Neural cell (in vitro differentiated cells): ENCODE data around the gene MCOLN1.

Experiments
- EP300 ChIP-seq: fragments of 450-650 bp; conservative IDR thresholded peaks from 2 replicates; pipeline ENCODE4 v1.6.1; 2014; ENCODE audit warnings: antibody characterized with exemption, mild to moderate bottlenecking, moderate library complexity; ENCODE audit not compliant: poor library complexity, severe bottlenecking
- EZH2 ChIP-seq: fragments of 200-600, 300-800 bp; shearing (Covaris generic), sonication (generic); IDR thresholded peaks from 2 replicates; pipeline ENCODE4 v1.6.1; 2014; ENCODE audit warnings: antibody characterized with exemption, low read length, borderline replicate concordance, mild to moderate bottlenecking; ENCODE audit not compliant: insufficient read depth, poor library complexity, severe bottlenecking
- MXI1 ChIP-seq: fragments of 450-650 bp; conservative IDR thresholded peaks from 2 replicates; pipeline ENCODE4 v1.6.1; 2014; ENCODE audit warnings: antibody characterized with exemption, mild to moderate bottlenecking; ENCODE audit not compliant: poor library complexity, severe bottlenecking
- RAD21 ChIP-seq: fragments of 450-650 bp; conservative IDR thresholded peaks from 2 replicates; pipeline ENCODE4 v1.6.1; 2014; ENCODE audit warnings: antibody characterized with exemption, mild to moderate bottlenecking, moderate library complexity
- SMC3 ChIP-seq: fragments of 450-650 bp; conservative IDR thresholded peaks from 2 replicates; pipeline ENCODE4 v1.6.1; 2014; ENCODE audit warnings: antibody characterized with exemption, mild to moderate bottlenecking, moderate library complexity; ENCODE audit not compliant: poor library complexity
- TF ChIP-seq, protein P1 (sequence below): fragments of 450-650 bp; IDR thresholded peaks from 2 replicates; pipeline ENCODE4 v1.5.1; 2014; ENCODE audit warnings: antibody characterized with exemption, mild to moderate bottlenecking, moderate library complexity; ENCODE audit not compliant: poor library complexity, severe bottlenecking
- TF ChIP-seq, protein P2 (sequence below): IDR thresholded peaks from 2 replicates; pipeline ENCODE4 v1.6.1; 2012; ENCODE audit warnings: borderline replicate concordance

DNA sequence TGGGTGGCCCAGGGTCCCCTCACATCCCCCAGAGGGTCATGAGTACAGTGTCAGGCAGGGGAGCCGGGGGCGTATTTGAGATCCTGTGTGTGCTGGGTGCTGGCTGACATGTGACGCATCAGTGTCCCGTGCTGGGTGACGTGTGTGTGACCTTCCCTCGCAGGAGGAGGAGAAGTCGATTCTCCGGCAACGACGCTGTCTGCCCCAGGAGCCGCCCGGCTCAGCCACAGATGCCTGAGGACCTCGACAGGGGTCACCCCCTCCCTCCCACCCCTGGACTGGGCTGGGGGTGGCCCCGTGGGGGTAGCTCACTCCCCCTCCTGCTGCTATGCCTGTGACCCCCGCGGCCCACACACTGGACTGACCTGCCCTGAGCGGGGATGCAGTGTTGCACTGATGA, 38.9 kb downstream of the MCOLN1 start:
- TF ChIP-seq, protein P1, sequence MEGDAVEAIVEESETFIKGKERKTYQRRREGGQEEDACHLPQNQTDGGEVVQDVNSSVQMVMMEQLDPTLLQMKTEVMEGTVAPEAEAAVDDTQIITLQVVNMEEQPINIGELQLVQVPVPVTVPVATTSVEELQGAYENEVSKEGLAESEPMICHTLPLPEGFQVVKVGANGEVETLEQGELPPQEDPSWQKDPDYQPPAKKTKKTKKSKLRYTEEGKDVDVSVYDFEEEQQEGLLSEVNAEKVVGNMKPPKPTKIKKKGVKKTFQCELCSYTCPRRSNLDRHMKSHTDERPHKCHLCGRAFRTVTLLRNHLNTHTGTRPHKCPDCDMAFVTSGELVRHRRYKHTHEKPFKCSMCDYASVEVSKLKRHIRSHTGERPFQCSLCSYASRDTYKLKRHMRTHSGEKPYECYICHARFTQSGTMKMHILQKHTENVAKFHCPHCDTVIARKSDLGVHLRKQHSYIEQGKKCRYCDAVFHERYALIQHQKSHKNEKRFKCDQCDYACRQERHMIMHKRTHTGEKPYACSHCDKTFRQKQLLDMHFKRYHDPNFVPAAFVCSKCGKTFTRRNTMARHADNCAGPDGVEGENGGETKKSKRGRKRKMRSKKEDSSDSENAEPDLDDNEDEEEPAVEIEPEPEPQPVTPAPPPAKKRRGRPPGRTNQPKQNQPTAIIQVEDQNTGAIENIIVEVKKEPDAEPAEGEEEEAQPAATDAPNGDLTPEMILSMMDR = no peak
- TF ChIP-seq SMC3 = no peak
- TF ChIP-seq EP300 = no peak
- no peak for TF ChIP-seq RAD21
- no peak for TF ChIP-seq MXI1
- TF ChIP-seq EZH2 = no peak
- TF ChIP-seq, protein P2, sequence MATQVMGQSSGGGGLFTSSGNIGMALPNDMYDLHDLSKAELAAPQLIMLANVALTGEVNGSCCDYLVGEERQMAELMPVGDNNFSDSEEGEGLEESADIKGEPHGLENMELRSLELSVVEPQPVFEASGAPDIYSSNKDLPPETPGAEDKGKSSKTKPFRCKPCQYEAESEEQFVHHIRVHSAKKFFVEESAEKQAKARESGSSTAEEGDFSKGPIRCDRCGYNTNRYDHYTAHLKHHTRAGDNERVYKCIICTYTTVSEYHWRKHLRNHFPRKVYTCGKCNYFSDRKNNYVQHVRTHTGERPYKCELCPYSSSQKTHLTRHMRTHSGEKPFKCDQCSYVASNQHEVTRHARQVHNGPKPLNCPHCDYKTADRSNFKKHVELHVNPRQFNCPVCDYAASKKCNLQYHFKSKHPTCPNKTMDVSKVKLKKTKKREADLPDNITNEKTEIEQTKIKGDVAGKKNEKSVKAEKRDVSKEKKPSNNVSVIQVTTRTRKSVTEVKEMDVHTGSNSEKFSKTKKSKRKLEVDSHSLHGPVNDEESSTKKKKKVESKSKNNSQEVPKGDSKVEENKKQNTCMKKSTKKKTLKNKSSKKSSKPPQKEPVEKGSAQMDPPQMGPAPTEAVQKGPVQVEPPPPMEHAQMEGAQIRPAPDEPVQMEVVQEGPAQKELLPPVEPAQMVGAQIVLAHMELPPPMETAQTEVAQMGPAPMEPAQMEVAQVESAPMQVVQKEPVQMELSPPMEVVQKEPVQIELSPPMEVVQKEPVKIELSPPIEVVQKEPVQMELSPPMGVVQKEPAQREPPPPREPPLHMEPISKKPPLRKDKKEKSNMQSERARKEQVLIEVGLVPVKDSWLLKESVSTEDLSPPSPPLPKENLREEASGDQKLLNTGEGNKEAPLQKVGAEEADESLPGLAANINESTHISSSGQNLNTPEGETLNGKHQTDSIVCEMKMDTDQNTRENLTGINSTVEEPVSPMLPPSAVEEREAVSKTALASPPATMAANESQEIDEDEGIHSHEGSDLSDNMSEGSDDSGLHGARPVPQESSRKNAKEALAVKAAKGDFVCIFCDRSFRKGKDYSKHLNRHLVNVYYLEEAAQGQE = no peak
